ENCODE measurements around the gene CNTN5.

DNA sequence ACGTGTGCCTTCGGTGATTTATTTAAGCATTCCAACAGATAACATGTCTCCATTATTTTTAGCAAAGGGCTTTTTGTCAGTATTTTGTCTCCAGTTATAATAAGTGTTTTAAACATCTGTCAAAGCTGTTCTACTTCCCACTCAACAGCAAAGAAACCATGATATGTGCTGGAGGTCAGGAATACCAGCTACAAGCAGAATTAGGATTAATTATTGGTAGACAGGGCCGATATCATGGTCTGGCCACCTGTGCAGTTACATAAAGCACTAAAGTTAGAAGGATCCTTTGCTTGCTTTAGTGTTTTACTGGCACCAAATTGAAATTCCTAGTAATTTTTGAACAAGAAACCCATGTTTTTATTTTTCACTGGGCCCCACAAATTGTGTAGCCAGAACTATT is 1075.1 kb downstream of the CNTN5 start:
- TF ChIP-seq EP300 (IDR thresholded peaks at IDR 0.05; ENCODE audit: borderline replicate concordance in 1 of 2, control insufficient read depth in 1 of 2, low read depth in 2 of 2, low read length in 2 of 2) (no peak), EZH2 (IDR thresholded peaks at IDR 0.05; ENCODE audit: borderline replicate concordance, control insufficient read depth, low read depth, low read length) (no peak), NR2C2 (IDR thresholded peaks at IDR 0.05; ENCODE audit: borderline replicate concordance, control insufficient read depth, insufficient read length, low read depth) (no peak), EGR1 (IDR thresholded peaks at IDR 0.05; ENCODE audit: borderline replicate concordance in 1 of 2, low read depth in 2 of 2, low read length in 2 of 2) (no peak), BRCA1 (IDR thresholded peaks at IDR 0.05; ENCODE audit: low read depth, low read length) (no peak)
- TF ChIP-seq, protein P1, sequence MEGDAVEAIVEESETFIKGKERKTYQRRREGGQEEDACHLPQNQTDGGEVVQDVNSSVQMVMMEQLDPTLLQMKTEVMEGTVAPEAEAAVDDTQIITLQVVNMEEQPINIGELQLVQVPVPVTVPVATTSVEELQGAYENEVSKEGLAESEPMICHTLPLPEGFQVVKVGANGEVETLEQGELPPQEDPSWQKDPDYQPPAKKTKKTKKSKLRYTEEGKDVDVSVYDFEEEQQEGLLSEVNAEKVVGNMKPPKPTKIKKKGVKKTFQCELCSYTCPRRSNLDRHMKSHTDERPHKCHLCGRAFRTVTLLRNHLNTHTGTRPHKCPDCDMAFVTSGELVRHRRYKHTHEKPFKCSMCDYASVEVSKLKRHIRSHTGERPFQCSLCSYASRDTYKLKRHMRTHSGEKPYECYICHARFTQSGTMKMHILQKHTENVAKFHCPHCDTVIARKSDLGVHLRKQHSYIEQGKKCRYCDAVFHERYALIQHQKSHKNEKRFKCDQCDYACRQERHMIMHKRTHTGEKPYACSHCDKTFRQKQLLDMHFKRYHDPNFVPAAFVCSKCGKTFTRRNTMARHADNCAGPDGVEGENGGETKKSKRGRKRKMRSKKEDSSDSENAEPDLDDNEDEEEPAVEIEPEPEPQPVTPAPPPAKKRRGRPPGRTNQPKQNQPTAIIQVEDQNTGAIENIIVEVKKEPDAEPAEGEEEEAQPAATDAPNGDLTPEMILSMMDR (IDR thresholded peaks at IDR 0.05 in 2 of 3, conservative IDR thresholded peaks at IDR 0.05 in 1 of 3; ENCODE audit: control insufficient read depth in 2 of 3, extremely low read depth in 1 of 3, insufficient read depth in 1 of 3, low read depth in 3 of 3, low read length in 3 of 3), result no peak
